Hepatocyte (in vitro differentiated cells): ENCODE results near the gene NME5. TPM values are rescaled to one million over a fixed set of nuclear protein-coding genes. Genes with fewer than 3 reads are reported as not detected.
"Not testable (repeated sequence)": the region's sequence is repeated elsewhere in the genome, so short reads cannot be mapped to it uniquely, and the experiment has no call there.

Source experiments
- DNase-seq: peaks from one replicate; pipeline ENCODE4 v3.0.0-alpha.2; 2016; ENCODE audit warnings: low spot score
- H2AFZ ChIP-seq: fragments of 200-600 bp; sonication (generic); 2 replicates; pipeline ENCODE4 v1.6.0; 2016; ENCODE audit warnings: antibody characterized with exemption, mild to moderate bottlenecking
- H3K27ac ChIP-seq: fragments of 200-600 bp; sonication (generic); 2 replicates; pipeline ENCODE4 v1.5.1; 2016; ENCODE audit warnings: mild to moderate bottlenecking
- H3K27me3 ChIP-seq: fragments of 200-600 bp; sonication (generic); 2 replicates; pipeline ENCODE4 v1.6.1; 2016
- H3K36me3 ChIP-seq: fragments of 200-600 bp; sonication (generic); replicated peaks from 2 replicates; pipeline ENCODE4 v1.5.1; 2016; ENCODE audit warnings: low read depth; ENCODE audit not compliant: insufficient read depth
- H3K4me1 ChIP-seq: fragments of 200-600 bp; sonication (generic); 2 replicates; pipeline ENCODE4 v1.5.1; 2016; ENCODE audit warnings: mild to moderate bottlenecking, moderate library complexity; ENCODE audit not compliant: insufficient read depth
- H3K4me2 ChIP-seq: fragments of 200-600 bp; sonication (generic); 2 replicates; pipeline ENCODE4 v1.6.0; 2016
- H3K4me3 ChIP-seq: fragments of 200-600 bp; sonication (generic); 2 replicates; pipeline ENCODE4 v1.5.1; 2016; ENCODE audit warnings: mild to moderate bottlenecking
- H3K79me2 ChIP-seq: fragments of 200-600 bp; sonication (generic); 2 replicates; pipeline ENCODE4 v1.6.0; 2017; ENCODE audit warnings: mild to moderate bottlenecking
- H3K9me2 ChIP-seq: fragments of 200-600 bp; sonication (generic); replicated peaks from 2 replicates; pipeline ENCODE4 v1.6.0; 2017; ENCODE audit warnings: mild to moderate bottlenecking; ENCODE audit not compliant: insufficient read depth
- H3K9me3 ChIP-seq: fragments of 200-600 bp; sonication (generic); 2 replicates; pipeline ENCODE4 v1.5.1; 2016; ENCODE audit warnings: low read depth, mild to moderate bottlenecking
- H4K20me1 ChIP-seq: fragments of 200-600 bp; sonication (generic); 2 replicates; pipeline ENCODE4 v1.6.0; 2016; ENCODE audit warnings: mild to moderate bottlenecking; ENCODE audit not compliant: insufficient read depth, poor library complexity, severe bottlenecking
- EZH2 ChIP-seq: fragments of 200-600 bp; sonication (generic); IDR thresholded peaks from 2 replicates; pipeline ENCODE4 v1.6.1; 2016; ENCODE audit warnings: antibody characterized with exemption, mild to moderate bottlenecking, borderline replicate concordance
- EZH2phosphoT487 ChIP-seq: fragments of 200-600 bp; sonication (generic); IDR thresholded peaks from one replicate; pipeline ENCODE4 v1.6.1; 2018; ENCODE audit warnings: antibody characterized with exemption, mild to moderate bottlenecking, low read depth, moderate library complexity; ENCODE audit not compliant: unreplicated experiment, severe bottlenecking
- WGBS: methylation state at CpG from one replicate; pipeline ENCODE4 v1.1.6; 2016; ENCODE audit warnings: low lambda C conversion rate; ENCODE audit errors: missing lambda C conversion rate; 5-methylcytosine and 5-hydroxymethylcytosine counted together
- polyA plus RNA-seq: library from polyadenylated mRNA; unstranded; fragments of >200 nt; fragmentation: Nextera tagmentation; extraction: Ambion mirVana; gene quantifications from 2 replicates; pipeline ENCODE4 v1.2.1, GENCODE V29; 2016
- total RNA-seq: library from RNA; depleted of rRNA; stranded (reverse); fragments of >200 nt; gene quantifications from 2 replicates; pipeline ENCODE4 v1.2.3, GENCODE V29; 2014
- TF ChIP-seq, protein P1 (sequence below): fragments of 200-600 bp; sonication (generic); IDR thresholded peaks from 2 replicates; pipeline ENCODE4 v1.5.1; 2016; ENCODE audit warnings: antibody characterized with exemption, mild to moderate bottlenecking; ENCODE audit not compliant: poor library complexity

The NME5 gene
- total and polyA plus RNA-seq, 2 experiments from 2014 or later: 2.3 to 2.6 TPM

DNA sequence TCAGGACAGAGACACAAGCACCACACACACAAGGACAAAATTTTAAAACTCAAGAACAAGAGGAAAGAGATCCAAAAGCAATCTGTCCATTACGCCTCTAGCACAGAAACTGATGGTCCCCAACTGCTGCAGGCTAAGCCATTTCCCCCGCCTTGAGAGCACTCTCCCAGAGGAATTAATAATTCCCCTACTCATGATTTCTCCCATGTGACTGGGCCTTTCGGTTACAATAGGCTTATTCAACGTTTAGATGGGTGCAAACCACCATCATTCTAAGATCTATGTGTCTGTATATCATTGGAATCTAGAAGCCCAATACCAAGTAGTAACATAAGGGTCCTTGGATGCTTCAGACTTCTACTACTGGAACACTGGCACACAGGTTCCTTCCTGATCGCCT is 20.4 kb upstream of the NME5 start:
- TF ChIP-seq, protein P1, sequence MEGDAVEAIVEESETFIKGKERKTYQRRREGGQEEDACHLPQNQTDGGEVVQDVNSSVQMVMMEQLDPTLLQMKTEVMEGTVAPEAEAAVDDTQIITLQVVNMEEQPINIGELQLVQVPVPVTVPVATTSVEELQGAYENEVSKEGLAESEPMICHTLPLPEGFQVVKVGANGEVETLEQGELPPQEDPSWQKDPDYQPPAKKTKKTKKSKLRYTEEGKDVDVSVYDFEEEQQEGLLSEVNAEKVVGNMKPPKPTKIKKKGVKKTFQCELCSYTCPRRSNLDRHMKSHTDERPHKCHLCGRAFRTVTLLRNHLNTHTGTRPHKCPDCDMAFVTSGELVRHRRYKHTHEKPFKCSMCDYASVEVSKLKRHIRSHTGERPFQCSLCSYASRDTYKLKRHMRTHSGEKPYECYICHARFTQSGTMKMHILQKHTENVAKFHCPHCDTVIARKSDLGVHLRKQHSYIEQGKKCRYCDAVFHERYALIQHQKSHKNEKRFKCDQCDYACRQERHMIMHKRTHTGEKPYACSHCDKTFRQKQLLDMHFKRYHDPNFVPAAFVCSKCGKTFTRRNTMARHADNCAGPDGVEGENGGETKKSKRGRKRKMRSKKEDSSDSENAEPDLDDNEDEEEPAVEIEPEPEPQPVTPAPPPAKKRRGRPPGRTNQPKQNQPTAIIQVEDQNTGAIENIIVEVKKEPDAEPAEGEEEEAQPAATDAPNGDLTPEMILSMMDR: no peak
- TF ChIP-seq EZH2 (no peak), EZH2phosphoT487 (no peak)
- Histone ChIP-seq H3K36me3 (peaks cover 3% of the 10 kb centered on the region), H3K9me2 (no peaks in the 10 kb centered on the region), H3K4me2 (no peak overlapping the region), H3K27me3 (no peaks in the 10 kb centered on the region), H3K27ac (no peak overlapping the region), H2AFZ (no peak overlapping the region), H3K79me2 (no peaks in the 10 kb centered on the region), H4K20me1 (no peaks in the 10 kb centered on the region), H3K4me3 (no peak overlapping the region), H3K9me3 (no peaks in the 10 kb centered on the region), H3K4me1 (no peaks in the 10 kb centered on the region)
- DNase-seq: no peak
- WGBS: 94% methylated on average over 5 of the region's 5 CpGs

DNA sequence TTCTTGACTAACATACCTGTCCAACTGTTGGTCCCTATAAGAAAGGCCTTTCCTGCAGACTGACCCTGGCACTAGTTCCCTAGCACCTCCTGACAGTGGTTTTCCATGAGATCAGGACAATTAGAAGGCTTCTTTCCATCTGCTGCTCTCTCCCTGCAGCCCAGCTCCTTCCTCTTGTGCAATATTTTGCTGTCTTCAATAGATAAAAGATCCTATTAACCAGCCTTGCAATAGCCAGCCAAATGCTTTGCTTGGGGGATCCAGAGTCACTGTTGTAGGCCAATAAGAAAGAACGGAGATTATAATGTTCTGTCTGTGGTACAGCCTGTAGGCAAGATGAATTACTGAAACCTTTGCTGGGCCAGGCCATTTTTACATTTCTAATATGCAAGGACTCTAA is 18.4 kb upstream of the NME5 start:
- no peak overlapping the region for H3K4me2 ChIP-seq
- H4K20me1 ChIP-seq: no peaks in the 10 kb centered on the region
- H3K79me2 ChIP-seq: no peaks in the 10 kb centered on the region
- DNase-seq: no peak
- TF ChIP-seq EZH2 (no peak), EZH2phosphoT487 (no peak)
- TF ChIP-seq, protein P1: no peak
- WGBS: 96% methylated on average over 1 of the region's 1 CpG
- H3K9me3 ChIP-seq: no peaks in the 10 kb centered on the region
- no peaks in the 10 kb centered on the region for H3K9me2 ChIP-seq
- H3K4me3 ChIP-seq: no peak overlapping the region
- no peak overlapping the region for H3K27ac ChIP-seq
- no peaks in the 10 kb centered on the region for H3K4me1 ChIP-seq
- H3K27me3 ChIP-seq: no peaks in the 10 kb centered on the region
- H2AFZ ChIP-seq: no peak overlapping the region
- H3K36me3 ChIP-seq: peaks cover 3% of the 10 kb centered on the region

DNA sequence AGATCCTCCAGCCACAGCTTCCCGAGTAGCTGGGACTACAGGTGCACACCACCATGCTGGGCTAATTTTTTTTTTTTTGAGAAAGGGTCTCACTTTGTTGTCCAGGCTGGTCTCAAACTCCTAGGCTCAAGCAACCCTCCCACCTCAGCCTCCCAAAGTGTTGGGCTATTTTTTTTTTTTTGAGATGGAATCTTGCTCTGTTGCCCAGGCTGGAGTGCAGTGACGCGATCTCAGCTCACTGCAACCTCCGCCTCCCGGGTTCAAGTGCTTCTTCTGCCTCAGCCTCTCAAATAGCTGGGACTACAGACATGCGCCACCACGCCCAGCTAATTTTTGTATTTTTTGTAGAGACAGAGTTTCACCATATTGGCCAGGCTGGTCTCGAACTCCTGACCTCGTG is 16.7 kb upstream of the NME5 start:
- H3K27me3 ChIP-seq, H3K27ac ChIP-seq, DNase-seq, H3K9me3 ChIP-seq, H3K4me2 ChIP-seq, H3K36me3 ChIP-seq, H3K4me3 ChIP-seq, H2AFZ ChIP-seq, H3K4me1 ChIP-seq, H3K9me2 ChIP-seq, H4K20me1 ChIP-seq, H3K79me2 ChIP-seq: not testable (repeated sequence)
- WGBS: 98% methylated on average over 9 of the region's 9 CpGs

DNA sequence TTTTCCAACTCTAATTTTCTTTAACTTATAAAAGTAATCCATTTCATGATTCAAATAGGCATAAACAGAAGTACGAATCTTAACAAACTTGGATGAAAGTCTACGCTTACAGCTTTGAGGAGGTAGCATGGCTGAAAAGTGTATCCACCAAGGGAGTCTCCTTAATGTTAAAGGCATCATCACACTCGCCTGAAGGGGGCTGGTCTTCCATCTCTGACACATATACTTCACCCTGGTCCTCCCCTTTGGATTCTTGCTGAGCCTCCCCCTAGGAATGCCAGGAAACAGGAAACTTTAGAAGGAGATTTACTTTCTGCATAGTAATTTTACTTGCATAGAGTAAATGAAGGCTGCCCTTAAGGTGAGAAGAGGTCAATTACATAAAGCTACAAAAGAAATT is 10.3 kb upstream of the NME5 start:
- 47% methylated on average over 3 of the region's 3 CpGs for WGBS
- no peaks in the 10 kb centered on the region for H3K4me1 ChIP-seq
- H3K4me3 ChIP-seq: no peak overlapping the region
- no peaks in the 10 kb centered on the region for H3K9me2 ChIP-seq
- H2AFZ ChIP-seq: no peak overlapping the region
- H3K79me2 ChIP-seq: no peaks in the 10 kb centered on the region
- no peaks in the 10 kb centered on the region for H3K36me3 ChIP-seq
- H3K27ac ChIP-seq: no peak overlapping the region
- H3K9me3 ChIP-seq: no peaks in the 10 kb centered on the region
- H4K20me1 ChIP-seq: no peaks in the 10 kb centered on the region
- no peak overlapping the region for H3K4me2 ChIP-seq
- TF ChIP-seq EZH2phosphoT487 (no peak), EZH2 (no peak)
- TF ChIP-seq, protein P1: no peak
- no peaks in the 10 kb centered on the region for H3K27me3 ChIP-seq
- no peak for DNase-seq
